ENCODE results near the gene TMEM8B.

DNA sequence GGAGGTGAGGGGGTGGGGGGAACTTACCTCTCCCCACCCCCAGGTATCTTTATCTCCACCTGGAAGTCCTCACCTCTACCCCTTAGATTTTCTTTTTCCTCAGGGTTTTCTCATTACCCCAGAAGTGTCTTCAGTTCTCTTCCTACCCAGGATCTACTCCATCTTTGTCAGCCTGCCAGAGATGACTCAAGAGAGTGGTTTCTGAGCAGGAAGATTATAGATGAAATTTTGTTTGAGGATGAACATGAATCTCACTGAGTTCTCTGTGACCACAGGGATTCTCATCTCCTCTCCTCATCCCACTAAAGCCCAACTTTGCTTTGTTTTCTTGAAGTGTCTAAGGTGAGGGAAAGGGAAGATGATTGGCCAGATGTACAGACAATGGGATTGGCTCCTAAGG lies 9.0 kb upstream of the TMEM8B start:
- TF ChIP-seq CTCF (conservative IDR thresholded peaks at IDR 0.05; ENCODE audit: low read depth, low read length) (no peak), EZH2 (IDR thresholded peaks at IDR 0.05; ENCODE audit: low read length, unreplicated experiment) (no peak), EZH2phosphoT487 (IDR thresholded peaks at IDR 0.05; ENCODE audit: borderline replicate concordance, low read length) (no peak)

Data from PC-3 (cell line).